A673 (cell line): Measurements from ENCODE around the gene ASXL1. TPM values are rescaled to one million over a fixed set of nuclear protein-coding genes. Genes with fewer than 3 reads are reported as not detected.
"Not testable (repeated sequence)": the region's sequence is repeated elsewhere in the genome, so short reads cannot be mapped to it uniquely, and the experiment has no call there.

ENCODE experiments used
- BruUV-seq: library from RNA; stranded (reverse); fragments of 400-500 nt; replicated peaks from 2 replicates; lab custom pipeline; 2021; lab: Mats Ljungman, UMichigan
- CTCF ChIA-PET: fragments of 300-600 bp; sonication (Branson Sonifier 250); formaldehyde crosslinking; loops from one replicate; lab custom pipeline; 2022; ENCODE audit warnings: antibody characterized with exemption; lab: Charles Lee
- POLR2A ChIA-PET: fragments of 300-600 bp; sonication (Branson Sonifier 250); formaldehyde crosslinking; loops from one replicate; lab custom pipeline; 2022; ENCODE audit warnings: antibody characterized with exemption; ENCODE audit not compliant: low non-redundant PET; lab: Charles Lee
- DNase-seq: peaks from one replicate; pipeline ENCODE4 v3.0.0-alpha.2; 2015; ENCODE audit warnings: low spot score
- H3K27ac ChIP-seq: fragments of 200-600 bp; sonication (generic); 2 replicates; pipeline ENCODE4 v1.5.1; 2016; ENCODE audit warnings: mixed run types, low read depth, mild to moderate bottlenecking, mixed read lengths, antibody characterized with exemption, low read length; ENCODE audit not compliant: poor library complexity, severe bottlenecking
- H3K27me3 ChIP-seq: fragments of 200-600 bp; sonication (generic); replicated peaks from 2 replicates; pipeline ENCODE4 v1.6.1; 2017; ENCODE audit warnings: mixed run types, low read depth, mild to moderate bottlenecking, mixed read lengths, antibody characterized with exemption, low read length; ENCODE audit not compliant: insufficient read depth, poor library complexity
- H3K36me3 ChIP-seq: fragments of 200-600 bp; sonication (generic); 2 replicates; pipeline ENCODE4 v1.6.1; 2016; ENCODE audit warnings: mixed run types, mild to moderate bottlenecking, mixed read lengths, antibody characterized with exemption, low read length; ENCODE audit not compliant: insufficient read depth, poor library complexity, severe bottlenecking
- H3K4me1 ChIP-seq: fragments of 200-600 bp; sonication (generic); 2 replicates; pipeline ENCODE4 v1.6.1; 2017; ENCODE audit warnings: mixed run types, mild to moderate bottlenecking, mixed read lengths, antibody characterized with exemption, low read length; ENCODE audit not compliant: insufficient read depth, poor library complexity, severe bottlenecking
- H3K4me3 ChIP-seq: fragments of 200-600 bp; sonication (generic); 2 replicates; pipeline ENCODE4 v1.5.1; 2016; ENCODE audit warnings: low read depth, mixed run types, mild to moderate bottlenecking, mixed read lengths, low read length; ENCODE audit not compliant: poor library complexity, severe bottlenecking
- H3K9me3 ChIP-seq: fragments of 200-600 bp; sonication (generic); 2 replicates; pipeline ENCODE4 v1.6.1; 2016; ENCODE audit warnings: mixed run types, low read depth, mild to moderate bottlenecking, mixed read lengths, antibody characterized with exemption, low read length; ENCODE audit not compliant: poor library complexity, severe bottlenecking
- CTCF ChIP-seq: fragments of 300-800, 200-600 bp; sonication (generic); conservative IDR thresholded peaks from 2 replicates; pipeline ENCODE4 v1.5.1; 2017; ENCODE audit warnings: low read depth, mild to moderate bottlenecking, antibody characterized with exemption, low read length, moderate library complexity, mixed read lengths
- EZH2 ChIP-seq: fragments of 200-600 bp; sonication (generic); IDR thresholded peaks from 2 replicates; pipeline ENCODE4 v1.6.1; 2017; ENCODE audit warnings: borderline replicate concordance, low read depth, mild to moderate bottlenecking, mixed read lengths, antibody characterized with exemption, low read length; ENCODE audit not compliant: poor library complexity, severe bottlenecking
- intact Hi-C: fragments of 100-400 bp; cut with micrococcal nuclease; formaldehyde crosslinking; loops from one replicate; pipeline ENCODE4 v1.10.0; 2022; ENCODE audit not compliant: unreplicated experiment
- total RNA-seq: library from RNA; stranded (reverse); gene quantifications from 2 replicates; pipeline ENCODE4 v1.2.3, GENCODE V29; 2021

Gene ASXL1
- total RNA-seq, 1 experiment from 2014 or later: 101 TPM

GRCh38 chr20:32380745-32381144, 22.6 kb downstream of the ASXL1 start:
- Histone ChIP-seq H3K4me3 (no peak overlapping the region), H3K4me1 (no peaks in the 10 kb centered on the region), H3K36me3 (peaks cover 5% of the 10 kb centered on the region), H3K9me3 (no peaks in the 10 kb centered on the region), H3K27ac (no peak overlapping the region), H3K27me3 (no peaks in the 10 kb centered on the region)
- BruUV-seq: no TSS peak
- intact Hi-C loops: no loop called here
- CTCF ChIA-PET: no interaction called here
- no peak for DNase-seq
- POLR2A ChIA-PET: no interaction called here
- TF ChIP-seq CTCF (no peak), EZH2 (no peak)

- CTCF ChIA-PET: no interaction called here
- Histone ChIP-seq H3K27me3 (no peaks in the 10 kb centered on the region), H3K4me3 (no peak overlapping the region), H3K36me3 (peaks cover 5% of the 10 kb centered on the region), H3K9me3 (no peaks in the 10 kb centered on the region), H3K4me1 (no peaks in the 10 kb centered on the region), H3K27ac (no peak overlapping the region)
- intact Hi-C loops: no loop called here
- TF ChIP-seq CTCF: no peak
- TF ChIP-seq EZH2: no peak
- DNase-seq: no peak
- POLR2A ChIA-PET: no interaction called here
- BruUV-seq: no TSS peak
Observed at GRCh38 chr20:32382102-32382950, 24.2 kb downstream of the ASXL1 start.

- POLR2A ChIA-PET, DNase-seq, H3K4me3 ChIP-seq, H3K27ac ChIP-seq, CTCF ChIA-PET, H3K9me3 ChIP-seq, H3K36me3 ChIP-seq, intact Hi-C loops, H3K27me3 ChIP-seq, H3K4me1 ChIP-seq, BruUV-seq: not testable (repeated sequence)
Observed at GRCh38 chr20:32383441-32383840, 25.3 kb downstream of the ASXL1 start.
